HG02798 (cell line): Measurements from ENCODE around the gene PCYT1A.
"Not testable (repeated sequence)": the region's sequence is repeated elsewhere in the genome, so short reads cannot be mapped to it uniquely, and the experiment has no call there.

Experiments
- ATAC-seq: cut with Tn5 transposase; IDR thresholded peaks from one replicate; pipeline ENCODE4 v1.9.1; 2021; ENCODE audit warnings: mild to moderate bottlenecking; ENCODE audit not compliant: unreplicated experiment, poor library complexity

Gene PCYT1A

DNA sequence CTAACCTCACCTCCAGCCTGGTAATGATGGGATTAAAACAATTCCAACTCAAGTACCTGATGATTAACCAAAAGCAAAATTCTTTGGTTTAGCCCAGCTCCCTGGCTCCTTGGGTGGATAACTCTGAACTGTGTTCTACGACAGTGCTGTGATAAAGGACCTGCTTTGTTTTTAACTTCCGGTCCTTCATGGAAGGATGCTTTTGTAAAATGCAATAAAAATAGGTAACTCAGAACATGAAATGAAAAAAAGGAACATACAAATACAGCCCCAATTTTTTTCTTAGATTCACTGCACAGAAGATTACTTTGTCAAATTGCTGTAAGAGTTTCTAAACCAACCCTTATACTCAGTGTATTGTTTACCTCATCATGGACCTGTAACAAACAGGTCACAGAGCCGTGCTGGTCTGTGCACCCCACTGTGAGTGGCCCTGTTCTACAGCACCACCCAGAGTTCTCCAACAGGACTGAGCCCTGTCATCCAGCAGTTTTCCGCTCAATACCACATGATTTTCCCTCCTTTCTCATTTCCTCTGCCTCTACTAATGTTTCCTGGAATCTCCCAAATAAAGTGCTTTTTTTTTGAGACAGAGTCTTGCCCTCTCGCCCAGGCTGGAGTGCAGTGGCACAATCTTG lies 4.9 kb upstream of the PCYT1A start:
- ATAC-seq: no peak

DNA sequence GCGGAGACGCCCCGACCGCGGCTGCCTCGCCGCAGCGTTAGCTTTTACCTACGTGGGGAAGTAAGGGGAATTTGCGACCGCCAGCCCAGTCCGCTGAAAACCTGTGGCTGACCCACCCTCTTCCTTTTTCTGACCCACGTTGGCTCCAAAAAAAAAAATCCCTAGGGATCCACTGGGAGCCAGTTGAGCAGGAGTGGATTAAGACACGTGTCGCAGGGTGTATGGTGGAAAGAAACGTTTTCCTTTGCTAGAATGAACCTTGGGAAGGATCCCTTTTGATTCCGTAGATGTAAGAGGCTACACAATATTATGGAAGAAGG lies 575 bp upstream of the PCYT1A start:
- ATAC-seq: no peak

DNA sequence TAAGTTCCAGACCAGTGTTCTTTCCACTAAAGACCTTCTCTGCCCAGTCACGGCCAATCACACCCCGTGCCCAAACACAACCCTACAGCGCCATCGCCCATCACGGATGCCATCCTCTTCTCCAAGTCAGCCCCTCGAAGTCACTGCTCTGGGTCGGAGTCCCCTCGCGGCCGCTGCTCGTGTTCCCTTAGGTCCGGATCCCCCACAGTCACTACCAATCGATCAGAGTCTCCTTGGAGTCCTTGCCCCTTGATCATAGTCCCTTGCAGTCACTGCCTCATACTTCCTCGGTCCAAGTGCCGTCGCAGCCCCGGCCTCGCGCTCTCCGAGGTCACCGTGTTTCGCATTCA lies 461 bp downstream of the PCYT1A start:
- no peak for ATAC-seq

DNA sequence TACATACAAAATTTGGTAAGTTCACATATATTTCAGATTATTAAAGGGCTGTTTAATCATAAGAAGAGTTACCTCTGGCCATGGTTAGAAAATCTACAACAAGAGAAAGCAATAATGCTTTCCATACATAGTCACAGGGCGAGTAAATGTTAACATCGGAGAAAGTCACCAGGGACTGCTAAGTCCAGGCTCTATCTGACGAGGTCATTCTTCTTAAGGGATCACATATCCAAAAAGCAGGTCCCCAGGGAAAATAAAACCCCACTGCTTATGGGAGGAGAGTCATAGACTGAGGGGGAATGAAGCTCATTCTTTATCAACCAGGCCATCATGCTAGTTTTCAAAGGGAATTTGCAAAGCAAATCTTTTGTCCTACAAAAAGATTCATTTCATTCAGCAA lies 3.1 kb downstream of the PCYT1A start:
- no peak for ATAC-seq

DNA sequence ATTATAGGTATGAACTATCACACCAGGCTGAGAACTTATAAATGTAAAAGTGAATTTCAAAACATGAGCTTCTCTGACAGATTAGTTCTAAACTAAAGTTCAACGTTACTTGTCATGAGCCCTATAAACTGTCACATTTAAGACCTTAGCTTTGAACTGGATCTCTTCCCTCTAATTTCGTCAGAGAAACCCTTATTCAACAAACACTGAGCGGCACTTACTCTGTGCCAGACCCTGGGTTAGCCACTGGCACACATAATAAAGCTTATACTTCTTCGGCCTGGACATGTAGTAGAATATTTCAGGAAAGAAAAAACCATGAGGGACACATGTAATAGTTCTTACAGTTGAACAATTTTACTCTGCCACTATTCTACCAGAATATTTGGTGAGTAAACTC lies 5.6 kb downstream of the PCYT1A start:
- no peak for ATAC-seq

DNA sequence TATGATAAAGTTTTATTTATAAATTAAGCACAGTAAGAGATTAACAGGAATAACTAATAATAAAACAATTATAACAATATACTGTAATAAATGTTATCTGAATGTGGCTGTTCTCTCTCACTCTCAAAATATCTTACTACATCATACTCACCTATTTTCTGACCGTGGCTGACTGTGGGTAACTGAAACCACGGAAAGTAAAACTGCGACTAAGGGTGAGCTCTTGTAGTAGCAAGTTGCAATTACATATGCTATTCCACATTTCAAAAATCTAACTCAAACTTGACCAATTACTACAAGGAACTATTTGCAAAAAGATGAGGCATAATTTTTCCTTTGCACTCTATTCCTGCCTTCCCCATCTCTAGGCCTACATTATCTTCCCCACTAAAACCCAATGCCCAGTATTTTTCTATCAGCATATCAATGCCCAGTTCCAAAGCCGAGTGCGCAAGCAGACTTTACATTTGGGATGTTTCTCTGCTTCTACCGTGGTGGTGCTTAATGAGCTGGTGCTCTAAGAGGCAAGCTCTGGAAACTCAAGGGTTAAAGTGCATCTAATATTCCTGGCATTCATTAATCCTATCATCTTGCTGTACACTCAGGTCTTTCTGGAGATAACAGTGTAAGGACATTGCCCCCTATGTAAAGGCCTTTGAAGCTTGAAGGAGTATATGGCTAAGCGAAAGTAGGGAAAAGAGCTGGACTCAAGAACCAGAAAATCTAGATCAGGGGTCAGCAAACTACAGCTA lies 6.7 kb downstream of the PCYT1A start:
- peak; percentile 80 for ATAC-seq

DNA sequence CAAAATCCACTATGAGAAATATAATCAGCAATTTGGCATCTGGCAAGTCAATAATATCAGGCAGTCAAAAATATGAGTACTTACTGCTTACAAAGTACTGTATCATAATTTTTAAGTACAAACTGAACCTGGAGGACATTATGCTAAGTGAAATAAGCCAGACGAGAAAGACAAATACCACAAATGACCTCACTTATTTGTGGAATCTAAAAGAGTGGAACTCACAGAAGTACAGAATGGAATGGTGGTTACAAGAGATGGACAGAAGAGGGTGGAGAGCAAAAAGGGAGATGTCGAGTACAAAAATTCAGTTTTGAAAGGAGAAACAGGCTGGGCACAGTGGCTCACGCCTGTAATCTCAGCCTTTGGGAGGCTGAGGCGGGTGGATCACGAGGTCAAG lies 12.4 kb downstream of the PCYT1A start:
- peak; percentile 8 for ATAC-seq

DNA sequence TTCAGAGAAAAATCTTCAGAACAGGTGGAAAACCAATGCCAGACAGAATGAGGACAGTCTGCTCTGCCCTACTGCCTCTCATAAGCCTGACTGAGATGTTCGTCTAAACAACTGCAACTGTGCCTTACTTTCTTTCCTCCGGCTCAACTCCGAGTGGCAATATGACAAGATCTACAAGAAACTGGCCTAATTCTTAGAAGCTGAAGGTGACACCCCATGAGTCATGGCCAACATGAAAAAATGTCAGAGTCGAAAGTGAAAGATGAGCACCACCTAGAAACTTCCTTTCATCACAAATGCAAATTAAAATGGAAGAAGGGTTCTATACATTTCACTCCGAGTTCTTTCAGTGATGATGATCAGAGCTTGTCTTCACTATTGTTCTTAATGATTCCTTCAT lies 12.9 kb downstream of the PCYT1A start:
- ATAC-seq: peak; percentile 87

DNA sequence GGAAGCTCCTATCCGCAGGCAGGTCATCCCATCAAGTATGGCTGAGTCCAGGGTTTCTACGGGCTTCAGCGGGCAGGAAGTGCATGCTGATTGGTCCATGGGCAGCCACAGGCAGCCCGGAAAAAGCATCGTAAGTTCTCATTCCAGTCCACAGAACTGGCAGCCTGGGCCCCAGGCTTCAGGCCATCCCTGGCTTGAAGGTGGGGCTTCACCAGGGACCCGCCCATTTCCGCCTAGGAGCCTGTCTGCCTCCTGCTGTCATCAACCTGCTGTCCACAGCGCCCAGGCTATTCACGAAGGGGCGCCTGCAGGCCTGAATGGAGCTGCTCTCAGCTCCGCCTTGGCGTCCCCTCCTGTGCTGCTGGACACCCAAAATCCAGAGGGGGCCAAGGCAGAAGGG lies 13.9 kb downstream of the PCYT1A start:
- ATAC-seq: no peak

DNA sequence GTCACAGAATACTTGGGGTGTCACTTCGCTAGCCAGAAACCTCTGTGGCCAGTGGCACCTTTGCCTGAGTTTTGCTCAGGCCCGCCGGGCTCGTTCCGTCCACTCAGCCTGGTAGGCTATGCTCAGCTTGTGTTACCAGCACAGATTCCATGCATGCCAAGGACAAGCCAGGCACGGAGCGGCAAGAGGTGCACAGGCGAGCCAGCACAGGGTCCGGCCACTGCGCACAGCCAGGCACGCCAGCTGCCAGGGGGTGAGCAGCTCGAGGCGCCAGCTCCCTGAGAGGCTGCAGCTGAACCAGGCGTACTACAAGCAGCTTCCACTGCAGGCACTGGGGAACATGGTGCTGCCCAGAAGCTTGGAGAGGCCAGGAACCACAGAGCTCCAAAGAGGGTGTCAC lies 14.7 kb downstream of the PCYT1A start:
- no peak for ATAC-seq

DNA sequence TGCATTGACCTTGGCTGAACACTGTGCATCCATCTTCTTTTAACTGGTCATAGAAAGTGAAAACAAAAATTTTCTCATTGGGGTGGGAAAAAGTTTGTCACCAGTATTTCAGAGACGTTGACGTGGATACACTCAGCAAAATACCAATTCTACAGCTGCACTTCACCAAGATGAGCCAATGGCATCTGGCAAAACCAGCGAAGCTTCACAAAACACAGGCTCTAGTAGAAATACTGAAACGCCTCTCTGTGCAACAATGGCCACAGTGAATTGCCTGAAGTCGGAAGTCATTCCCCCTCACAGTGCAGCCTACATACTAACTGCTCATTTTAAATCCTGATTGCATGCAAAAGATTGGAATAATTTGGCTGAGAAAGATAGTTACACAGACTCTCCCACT lies 17.0 kb downstream of the PCYT1A start:
- no peak for ATAC-seq

DNA sequence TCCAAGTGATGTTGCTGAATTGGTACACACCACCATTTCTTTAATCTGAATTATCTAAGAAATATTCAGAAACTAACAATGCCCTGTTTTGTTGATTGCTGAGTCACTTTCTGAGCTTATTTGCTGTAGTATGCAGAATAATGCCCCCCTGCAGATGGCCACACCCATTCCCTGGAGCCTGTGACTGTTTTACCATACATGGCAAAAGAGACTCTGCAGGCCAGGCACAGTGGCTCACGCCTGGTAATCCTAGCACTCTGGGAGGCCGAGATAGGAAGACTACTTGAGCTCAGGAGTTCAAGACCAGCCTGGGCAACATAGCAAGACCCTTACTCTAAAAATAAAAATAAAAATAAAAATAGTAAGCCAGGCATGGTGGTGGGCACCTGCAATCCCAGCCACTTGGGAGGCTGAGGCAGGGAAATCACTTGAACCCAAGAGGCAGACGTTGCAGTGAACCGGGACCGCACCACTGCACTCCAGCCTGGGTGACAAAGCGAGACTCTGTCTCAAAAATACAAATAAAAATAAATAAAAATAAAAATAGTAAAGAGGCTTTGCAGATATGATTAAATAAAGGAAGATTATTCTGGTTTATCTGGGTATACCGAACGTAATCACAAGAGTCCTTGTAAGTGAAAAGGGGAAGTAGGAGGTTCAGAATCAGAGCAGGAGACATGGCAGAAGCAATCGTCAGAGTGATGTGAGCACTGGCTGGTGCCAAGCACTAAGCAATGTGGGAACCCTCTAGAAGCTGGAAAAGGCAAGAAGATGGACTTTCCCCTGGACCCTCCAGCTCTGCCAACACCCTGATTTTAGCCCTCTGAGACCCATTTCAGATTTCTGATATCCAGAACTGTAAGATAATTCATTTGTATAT lies 19.0 kb downstream of the PCYT1A start:
- ATAC-seq: no peak

DNA sequence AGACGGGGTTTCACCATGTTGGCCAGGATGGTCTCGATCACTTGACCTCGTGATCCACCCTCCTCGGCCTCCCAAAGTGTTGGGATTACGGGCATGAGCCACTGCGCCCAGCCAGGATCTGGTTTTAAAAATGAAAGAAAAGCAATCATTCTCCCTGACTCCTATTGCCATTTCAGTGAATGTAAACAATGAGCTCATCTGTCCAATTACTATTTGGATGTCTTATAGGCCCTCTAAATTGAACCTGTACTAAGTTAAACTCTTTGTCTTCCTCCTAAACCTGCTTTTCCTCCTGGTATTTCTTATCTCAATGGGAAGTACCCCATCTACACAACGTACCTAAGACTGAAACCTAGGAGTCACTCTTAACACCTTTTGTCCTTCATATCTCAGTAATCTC lies 23.7 kb downstream of the PCYT1A start:
- ATAC-seq: no peak

DNA sequence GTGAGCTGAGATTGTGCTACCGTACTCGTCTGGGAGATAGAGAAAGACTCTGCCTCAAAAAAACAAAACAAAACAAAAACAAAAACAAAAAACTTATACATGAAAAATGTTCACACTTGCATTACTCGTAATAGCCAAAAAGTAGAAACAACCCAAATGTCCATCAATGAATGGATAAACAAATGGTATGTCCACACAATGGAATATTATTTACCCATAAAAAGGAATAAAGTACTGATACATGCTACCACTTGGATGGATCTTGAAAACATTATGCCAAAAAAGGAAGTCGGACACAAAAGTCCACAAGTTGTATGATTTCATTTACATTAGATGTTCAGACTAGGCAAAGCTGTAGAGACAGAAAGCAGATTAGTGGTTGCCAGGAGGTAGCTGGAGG lies 26.7 kb downstream of the PCYT1A start:
- ATAC-seq: no peak

DNA sequence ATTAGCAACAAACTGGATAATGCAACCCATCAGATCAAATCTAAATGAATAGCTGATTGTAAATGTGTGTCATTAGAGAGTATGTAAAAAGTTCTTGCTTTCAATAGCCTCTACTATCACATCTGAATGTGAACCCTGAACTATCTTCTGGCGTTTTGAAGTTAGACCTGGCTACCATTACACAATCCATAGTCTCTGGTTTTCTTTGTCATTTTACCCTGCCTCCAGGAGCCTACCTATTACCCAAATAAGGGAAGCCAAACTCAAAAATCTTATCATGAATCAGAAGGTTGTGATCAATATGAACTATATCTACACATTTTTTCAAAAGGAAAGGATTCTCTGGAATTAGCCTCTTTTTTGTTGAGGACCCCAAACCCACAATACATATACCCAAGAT lies 31.8 kb downstream of the PCYT1A start:
- ATAC-seq: no peak

DNA sequence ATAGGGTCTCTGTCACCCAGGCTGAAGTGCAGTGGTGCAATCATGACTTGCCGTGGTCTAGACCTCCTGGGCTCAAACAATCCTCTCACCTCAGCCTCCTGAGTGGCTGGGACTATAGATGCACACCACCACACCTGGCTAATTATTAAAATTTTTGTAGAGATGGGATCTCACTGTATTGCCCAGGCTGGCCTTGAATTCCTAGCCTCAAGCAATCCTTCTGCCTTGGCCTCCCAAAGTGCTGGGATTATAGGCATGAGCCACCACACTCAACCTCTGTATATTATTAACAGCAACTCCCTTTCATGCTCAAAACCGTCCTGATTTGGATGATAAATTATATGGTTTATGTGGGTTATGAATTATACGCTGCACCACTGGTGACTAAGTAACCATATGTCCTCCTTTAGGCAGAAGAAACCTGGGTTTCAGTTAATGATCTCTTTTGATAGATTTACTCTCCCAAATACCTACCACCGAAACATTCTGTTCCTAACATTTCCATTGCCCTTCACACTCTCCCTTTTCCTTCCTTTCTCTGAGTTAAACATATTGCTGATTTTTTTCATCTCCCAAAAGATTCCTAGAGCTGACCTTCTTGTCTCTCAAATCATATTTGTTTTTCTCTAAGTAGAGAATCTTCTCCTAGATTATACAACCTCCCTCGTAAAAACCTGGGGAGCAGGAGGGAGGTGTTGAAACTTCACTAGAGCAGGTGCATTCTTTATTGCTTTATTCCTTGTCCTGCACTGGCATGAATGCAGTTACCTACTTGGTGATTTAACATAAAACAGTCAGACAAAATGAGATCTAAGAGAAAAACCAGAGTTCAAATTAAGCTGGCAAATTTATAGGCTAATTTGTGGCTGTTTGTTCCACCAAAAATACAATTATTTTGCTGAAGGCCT lies 32.9 kb downstream of the PCYT1A start:
- no peak for ATAC-seq

DNA sequence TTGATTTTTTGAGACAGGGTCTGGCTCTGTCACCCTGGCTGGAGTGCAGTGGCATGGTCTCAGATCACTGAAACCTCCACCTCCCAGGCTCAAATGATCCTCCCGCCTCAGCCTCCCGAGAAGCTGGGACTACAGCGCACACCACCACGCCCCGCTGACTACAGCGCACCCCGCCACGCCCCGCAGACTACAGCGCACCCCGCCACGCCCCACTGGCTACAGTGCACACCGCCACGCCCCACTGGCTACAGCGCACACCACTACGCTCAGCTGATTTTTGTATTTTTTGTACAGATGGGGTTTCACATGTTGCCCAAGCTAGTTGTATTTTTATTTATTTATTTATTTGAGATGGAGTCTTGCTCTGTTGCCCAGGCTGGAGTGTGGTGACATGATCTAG lies 35.6 kb downstream of the PCYT1A start:
- ATAC-seq: no peak

DNA sequence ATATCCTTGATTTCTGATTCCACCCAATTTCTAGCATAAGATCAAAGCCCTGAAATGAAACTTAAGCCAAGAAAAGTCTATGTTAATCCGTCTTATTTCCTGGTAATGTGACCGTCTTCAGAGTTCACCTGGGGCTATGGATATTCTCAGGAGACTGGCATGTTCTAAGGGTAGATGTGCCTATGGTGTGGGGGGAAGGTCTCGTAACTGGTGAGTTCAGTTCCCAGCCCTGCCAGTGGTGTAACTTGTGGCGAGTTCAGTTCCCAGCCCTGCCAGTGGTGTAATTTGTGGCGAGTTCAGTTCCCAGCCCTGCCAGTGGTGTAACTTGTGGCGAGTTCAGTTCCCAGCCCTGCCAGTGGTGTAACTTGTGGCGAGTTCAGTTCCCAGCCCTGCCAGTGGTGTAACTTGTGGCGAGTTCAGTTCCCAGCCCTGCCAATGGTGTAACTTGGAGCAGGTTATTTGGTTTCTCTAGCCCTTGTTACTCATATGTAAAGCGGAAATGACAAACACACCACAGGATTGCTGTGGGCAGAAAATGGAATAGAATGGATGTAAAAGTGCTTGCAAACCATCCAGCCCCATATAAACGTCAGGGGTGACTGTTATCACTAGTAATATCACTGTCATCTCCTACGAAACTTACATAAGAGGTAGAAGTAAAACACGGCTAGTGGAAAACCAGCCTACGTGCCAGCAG lies 40.8 kb downstream of the PCYT1A start:
- no peak for ATAC-seq

DNA sequence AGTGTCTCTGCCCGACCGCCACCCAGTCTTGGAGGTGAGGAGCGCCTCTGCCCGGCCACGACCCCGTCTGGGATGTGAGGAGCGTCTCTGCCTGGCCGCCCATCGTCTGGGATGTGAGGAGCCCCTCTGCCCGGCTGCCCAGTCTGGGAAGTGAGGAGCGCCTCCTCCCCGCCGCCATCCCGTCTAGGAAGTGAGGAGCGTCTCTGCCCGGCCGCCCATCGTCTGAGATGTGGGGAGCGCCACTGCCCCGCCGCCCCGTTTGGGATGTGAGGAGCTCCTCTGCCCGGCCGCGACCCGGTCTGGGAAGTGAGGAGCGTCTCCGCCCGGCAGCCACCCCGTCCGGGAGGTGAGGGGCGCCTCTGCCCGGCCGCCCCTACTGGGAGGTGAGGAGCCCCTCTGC lies 43.4 kb downstream of the PCYT1A start:
- not testable (repeated sequence) for ATAC-seq

DNA sequence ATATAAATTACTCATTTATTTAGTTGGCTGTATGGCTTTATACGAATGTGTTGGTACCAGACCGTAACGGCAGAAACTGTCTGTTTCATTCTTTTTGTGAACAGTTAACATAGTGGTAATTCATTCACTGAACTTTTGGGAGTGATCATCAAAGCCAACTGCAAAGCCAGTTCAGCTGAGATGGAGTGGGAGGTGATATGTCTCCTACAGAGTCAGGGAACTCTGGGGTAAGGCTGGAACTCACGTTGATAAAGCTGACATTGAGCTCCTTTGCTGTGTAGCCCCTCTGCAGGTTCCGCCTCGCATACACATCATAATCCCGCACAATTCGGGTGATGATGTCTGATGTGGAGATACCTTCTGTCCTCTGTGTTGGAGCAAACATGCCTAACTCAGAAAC lies 45.8 kb downstream of the PCYT1A start:
- no peak for ATAC-seq
